Ovary (tissue), 3 donors: ENCODE results near the gene BLOC1S3.

Experiments
- POLR2A ChIP-seq: fragments of 450-650 bp; IDR thresholded peaks from one replicate; pipeline ENCODE4 v1.6.1; 2017; ENCODE audit warnings: antibody characterized with exemption, mild to moderate bottlenecking, moderate library complexity
- TF ChIP-seq, protein P1 (sequence below), 3 donors: fragments of 450-650 bp in 2 of 3; fragments of 200-600 bp in 1 of 3; IDR thresholded peaks; one replicate each; pipeline versions ENCODE4 v1.5.1 to v1.8.0; 2016 to 2022; ENCODE audit warnings: antibody characterized with exemption in 3 of 3, mild to moderate bottlenecking in 1 of 3
- donor health status: DM: no; HTN: no; CAD: no.

DNA sequence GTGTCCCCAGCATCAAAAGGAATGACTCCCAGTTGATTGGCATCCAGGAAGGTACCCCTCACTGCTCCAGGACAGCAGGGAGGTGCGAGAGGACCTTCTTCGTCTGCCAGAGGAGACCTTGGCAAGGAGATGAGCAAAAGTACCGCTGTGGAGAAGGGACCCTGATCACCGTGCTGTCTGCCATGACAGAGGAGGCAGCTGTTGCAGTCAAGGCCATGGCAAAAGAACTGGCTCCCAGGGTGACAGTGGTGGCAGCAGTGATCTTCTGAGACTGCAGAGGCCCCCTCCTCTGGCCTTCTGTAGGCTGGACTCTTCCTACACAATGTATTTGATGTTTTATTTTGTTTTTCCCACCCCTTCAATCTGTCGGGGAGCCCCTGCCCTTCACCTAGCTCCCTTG, 49.8 kb upstream of the BLOC1S3 start:
- TF ChIP-seq, protein P1, sequence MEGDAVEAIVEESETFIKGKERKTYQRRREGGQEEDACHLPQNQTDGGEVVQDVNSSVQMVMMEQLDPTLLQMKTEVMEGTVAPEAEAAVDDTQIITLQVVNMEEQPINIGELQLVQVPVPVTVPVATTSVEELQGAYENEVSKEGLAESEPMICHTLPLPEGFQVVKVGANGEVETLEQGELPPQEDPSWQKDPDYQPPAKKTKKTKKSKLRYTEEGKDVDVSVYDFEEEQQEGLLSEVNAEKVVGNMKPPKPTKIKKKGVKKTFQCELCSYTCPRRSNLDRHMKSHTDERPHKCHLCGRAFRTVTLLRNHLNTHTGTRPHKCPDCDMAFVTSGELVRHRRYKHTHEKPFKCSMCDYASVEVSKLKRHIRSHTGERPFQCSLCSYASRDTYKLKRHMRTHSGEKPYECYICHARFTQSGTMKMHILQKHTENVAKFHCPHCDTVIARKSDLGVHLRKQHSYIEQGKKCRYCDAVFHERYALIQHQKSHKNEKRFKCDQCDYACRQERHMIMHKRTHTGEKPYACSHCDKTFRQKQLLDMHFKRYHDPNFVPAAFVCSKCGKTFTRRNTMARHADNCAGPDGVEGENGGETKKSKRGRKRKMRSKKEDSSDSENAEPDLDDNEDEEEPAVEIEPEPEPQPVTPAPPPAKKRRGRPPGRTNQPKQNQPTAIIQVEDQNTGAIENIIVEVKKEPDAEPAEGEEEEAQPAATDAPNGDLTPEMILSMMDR (IDR thresholded peaks at IDR 0.05): no peak
- TF ChIP-seq POLR2A: no peak
